Measurements from ENCODE around the gene PRKN.

Gene PRKN

GRCh38 chr6:162301128-162301527 lies 426.4 kb downstream of the PRKN start:
- no peak for DNase-seq (ENCODE audit: low read depth)

DNA sequence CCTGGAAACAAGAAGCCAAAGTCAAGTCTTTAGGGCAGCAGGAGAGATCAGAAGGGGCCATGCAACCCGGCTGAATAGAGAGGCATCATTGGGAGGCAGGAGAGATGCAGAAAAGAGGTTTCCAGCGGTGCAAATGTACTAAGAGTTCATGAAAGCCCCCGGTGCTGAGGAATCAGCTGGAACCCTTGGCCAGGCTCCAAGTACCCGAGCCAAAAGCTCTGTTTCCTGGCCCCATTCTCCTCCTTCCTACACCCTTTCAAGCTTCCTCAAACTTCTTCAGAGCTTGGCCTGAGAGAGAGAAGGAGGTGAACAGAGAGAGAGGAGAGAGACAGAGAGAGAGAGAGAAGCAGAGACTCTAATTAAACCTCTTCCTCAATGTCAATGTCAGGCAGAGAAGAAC lies 433.5 kb downstream of the PRKN start:
- DNase-seq (ENCODE audit: low read depth), result no peak

- DNase-seq (ENCODE audit: low read depth), result no peak
Observed at GRCh38 chr6:162292915-162293314, 434.7 kb downstream of the PRKN start.

DNA sequence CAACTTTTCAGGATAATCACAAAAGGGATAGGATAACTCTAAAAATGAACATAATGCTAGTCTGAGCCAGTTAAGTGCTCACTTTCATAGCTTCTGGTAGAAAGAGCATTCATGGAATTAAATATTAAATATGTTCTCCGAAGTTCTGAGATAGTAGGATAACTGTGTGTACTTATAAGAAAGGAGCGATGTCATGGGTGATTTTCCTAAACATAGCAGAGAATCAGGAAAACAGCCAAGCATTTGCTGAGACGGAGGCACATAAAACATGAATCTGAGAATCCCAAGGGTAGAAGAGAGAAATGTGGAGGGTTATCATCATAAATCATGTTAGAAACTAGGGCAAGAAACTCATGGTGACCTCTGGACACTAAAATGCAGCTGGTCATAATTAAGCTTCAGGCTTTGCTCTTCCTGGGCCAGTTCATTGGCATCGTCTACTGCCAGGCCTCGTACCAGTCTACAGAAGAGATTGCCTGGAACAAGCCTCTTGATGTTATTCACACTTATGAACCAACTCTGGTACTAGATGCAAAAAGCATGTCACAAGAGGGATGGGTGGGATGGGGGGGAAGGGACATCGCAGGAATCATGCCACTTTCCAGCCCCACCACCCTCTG lies 436.6 kb downstream of the PRKN start:
- no peak for DNase-seq (ENCODE audit: low read depth)

- no peak for DNase-seq (ENCODE audit: low read depth)
Observed at GRCh38 chr6:162289972-162290371, 437.6 kb downstream of the PRKN start.

- DNase-seq (ENCODE audit: low read depth), result no peak
Observed at GRCh38 chr6:162273986-162274385, 453.6 kb downstream of the PRKN start.

- DNase-seq (ENCODE audit: low read depth), result no peak
Observed at GRCh38 chr6:162271922-162272321, 455.6 kb downstream of the PRKN start.

DNA sequence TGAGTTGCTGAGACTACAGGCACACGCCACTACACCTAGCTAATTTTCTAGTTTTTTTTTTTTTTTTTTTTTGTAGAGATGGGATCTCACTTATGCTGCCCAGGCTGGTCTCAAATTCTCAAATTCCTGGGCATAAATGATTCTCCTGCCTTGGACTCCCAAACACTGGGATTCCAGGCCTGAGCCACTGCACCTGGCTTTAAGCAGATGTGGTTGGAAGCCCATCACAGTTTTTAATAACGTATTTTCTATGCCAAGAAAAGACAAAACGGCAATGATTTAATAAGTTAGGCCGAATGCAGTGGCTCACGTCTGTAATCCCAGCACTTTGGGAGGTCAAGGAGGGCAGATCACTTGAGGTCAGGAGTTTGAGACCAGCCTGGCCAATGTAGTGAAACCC lies 456.6 kb downstream of the PRKN start:
- DNase-seq (ENCODE audit: low read depth), result no peak

- no peak for DNase-seq (ENCODE audit: low read depth)
Observed at GRCh38 chr6:162267641-162268040, 459.9 kb downstream of the PRKN start.

DNA sequence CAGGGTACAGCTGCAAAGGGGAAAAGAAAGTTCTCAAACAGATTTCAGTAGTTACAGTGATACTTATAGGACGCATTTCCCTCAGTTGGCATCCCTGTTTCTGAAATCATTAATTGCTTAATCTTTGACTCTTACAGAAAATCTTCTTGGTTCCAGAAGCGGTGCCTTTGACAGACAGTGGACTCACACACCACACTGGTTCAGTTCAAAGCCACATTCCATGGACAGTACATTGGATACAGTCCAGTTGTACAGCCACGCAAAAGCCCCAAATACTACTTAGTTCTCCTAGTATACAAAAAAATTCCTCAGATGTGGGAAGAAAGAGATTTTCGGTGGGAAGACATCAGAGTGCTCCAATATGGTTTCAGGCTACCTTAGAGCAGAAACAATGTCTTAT lies 460.4 kb downstream of the PRKN start:
- no peak for DNase-seq (ENCODE audit: low read depth)

DNA sequence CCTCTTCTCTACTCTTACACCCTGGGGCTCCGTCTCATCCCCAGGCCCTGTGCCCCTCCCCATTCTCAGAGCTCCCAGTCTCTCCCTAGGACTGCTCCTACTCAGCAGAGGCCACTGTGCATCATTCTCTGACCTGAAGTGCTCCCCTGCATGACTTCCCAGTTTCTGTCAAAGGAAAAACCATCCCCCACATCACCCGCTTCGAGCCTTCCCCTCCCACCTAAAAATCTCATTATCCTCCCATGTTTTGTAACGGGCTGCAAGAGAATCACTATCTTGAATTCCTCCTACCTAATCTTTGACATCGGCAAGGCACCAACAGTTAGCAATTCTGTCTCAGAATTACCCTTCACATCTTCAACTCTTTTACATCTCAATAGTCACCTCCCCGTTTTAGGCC lies 463.0 kb downstream of the PRKN start:
- DNase-seq (ENCODE audit: low read depth), result no peak

- DNase-seq (ENCODE audit: low read depth), result no peak
Observed at GRCh38 chr6:162262466-162263196, 464.9 kb downstream of the PRKN start.

DNA sequence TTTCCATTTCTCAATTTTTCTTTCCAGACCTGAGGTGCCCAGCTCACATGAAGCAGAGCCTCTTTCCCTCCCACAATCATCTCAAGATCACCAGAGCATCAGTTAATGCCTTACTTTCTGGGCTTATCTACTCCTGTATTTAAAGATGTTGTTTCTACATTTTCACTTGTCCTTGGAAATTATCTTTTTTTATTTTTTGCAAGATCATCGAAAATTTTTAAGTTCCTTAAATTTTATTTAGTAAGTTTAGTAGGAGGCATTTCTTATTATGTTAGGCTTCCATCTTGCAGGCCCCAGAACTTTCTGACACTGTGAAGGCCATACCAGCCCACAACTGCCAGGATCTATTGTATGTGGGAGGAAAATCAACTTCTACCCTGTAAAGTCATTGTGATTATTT lies 466.0 kb downstream of the PRKN start:
- DNase-seq (ENCODE audit: low read depth), result no peak

GRCh38 chr6:162260027-162260426 lies 467.5 kb downstream of the PRKN start:
- no peak for DNase-seq (ENCODE audit: low read depth)

- no peak for DNase-seq (ENCODE audit: low read depth)
Observed at GRCh38 chr6:162258647-162259046, 468.9 kb downstream of the PRKN start.

DNA sequence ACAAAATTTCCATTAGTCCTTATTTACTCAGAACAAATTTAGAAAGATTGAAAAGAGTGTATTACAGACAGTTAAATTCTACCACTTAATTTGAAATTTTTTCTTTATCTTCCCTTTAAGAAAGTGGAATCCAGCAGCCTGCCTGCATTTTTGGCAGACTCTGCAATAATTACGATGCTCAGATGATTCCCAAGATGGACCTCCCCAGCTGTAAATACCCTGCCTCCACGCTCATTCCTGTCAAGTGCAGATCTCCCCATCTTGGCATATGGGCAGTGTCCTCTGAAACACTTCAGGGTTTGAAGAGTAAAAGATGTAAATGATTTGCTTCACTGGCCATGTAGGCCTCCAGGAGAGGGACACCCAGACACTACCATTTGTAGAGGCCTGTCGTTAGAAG lies 471.2 kb downstream of the PRKN start:
- DNase-seq (ENCODE audit: low read depth), result no peak

DNA sequence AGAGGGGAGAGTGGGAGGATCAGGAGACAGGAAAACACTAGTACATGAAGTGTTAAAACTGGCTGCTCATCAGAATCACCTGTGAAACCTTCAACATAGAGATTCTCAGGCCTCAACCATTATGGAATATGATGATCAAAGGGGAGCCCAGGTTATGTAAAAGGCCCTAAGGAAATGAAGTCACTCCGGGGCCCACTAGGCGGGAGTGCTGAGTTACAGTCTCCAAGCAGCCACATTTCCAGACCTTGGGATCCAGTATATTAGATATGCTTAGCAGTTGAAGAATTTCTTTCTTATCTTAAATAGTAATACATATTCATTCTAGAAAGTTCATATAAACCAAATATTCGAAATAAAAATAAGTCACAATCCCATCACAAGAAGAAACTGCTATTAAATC lies 476.3 kb downstream of the PRKN start:
- DNase-seq (ENCODE audit: low read depth), result no peak

DNA sequence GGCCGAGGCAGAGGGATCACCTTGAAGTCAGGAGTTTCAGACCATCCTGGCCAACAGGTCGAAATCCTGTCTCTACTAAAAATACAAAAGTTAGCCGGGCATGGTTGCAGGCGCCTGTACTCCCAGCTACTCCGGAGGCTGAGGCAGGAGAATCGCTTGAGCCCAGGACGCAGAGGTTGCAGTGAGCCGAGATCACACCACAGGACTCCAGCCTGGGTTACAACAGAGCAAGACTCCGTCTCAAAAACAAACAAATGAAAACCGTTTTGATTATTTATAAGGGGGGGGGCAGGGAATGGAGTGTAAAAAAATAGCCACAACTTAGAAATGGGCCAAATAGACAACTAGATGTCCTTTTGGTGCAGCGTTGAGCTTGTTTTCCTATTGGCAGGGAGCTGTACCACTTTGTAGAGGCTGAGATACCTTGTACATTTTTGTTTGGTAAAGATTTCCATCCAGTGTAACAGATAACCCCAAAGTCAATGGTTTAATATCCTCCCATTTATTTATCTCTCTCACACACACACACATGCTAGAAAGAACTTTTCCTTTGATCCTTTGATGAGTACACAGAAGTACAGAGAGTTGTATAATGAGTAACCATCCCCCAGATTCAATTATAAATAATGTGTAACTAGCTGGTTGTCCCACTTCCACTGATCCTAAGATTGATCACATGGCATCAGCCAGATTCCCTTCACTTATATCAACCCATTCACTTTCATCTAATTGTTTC lies 477.5 kb downstream of the PRKN start:
- no peak for DNase-seq (ENCODE audit: low read depth)

GRCh38 chr6:162245830-162246420 lies 481.6 kb downstream of the PRKN start:
- no peak for DNase-seq (ENCODE audit: low read depth)

- no peak for DNase-seq (ENCODE audit: low read depth)
Observed at GRCh38 chr6:162244031-162244430, 483.5 kb downstream of the PRKN start.

GRCh38 chr6:162242915-162243314 lies 484.7 kb downstream of the PRKN start:
- DNase-seq (ENCODE audit: low read depth), result no peak

- no peak for DNase-seq (ENCODE audit: low read depth)
Observed at GRCh38 chr6:162239330-162239729, 488.2 kb downstream of the PRKN start.

DNA sequence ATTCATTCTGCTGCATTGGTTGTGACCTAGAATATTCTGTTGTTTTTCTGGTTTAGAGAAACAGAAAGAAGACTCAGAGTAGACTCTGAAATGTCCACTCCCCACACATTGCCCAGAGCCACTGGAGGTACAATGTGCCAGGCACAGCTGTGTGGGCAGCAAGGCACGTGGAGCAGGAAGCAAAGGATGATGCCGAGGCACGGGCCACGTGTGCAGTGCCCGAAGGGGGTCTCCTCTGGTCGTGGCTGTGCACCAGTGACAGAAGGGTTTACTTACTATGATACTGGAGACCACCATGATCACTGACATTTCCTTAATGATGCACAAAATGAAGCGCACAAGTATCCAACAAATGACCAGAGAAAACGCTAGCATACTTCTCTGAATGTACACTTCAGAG lies 488.9 kb downstream of the PRKN start:
- DNase-seq (ENCODE audit: low read depth), result no peak

Measured in stimulated activated CD8-positive, alpha-beta memory T cell treated with anti-CD3 and anti-CD28 coated beads, Interleukin-12 subunit alpha, Interleukin-12 subunit beta, amount 100 ng/mL, for 4 hours (primary cell).